ENCODE data around the gene PPIP5K1. TPM values are rescaled to one million over a fixed set of nuclear protein-coding genes. Genes with fewer than 3 reads are reported as not detected.

Gene PPIP5K1
- total RNA-seq, 2 experiments from 2014 or later, result 48.5 to 55.9 TPM

GRCh38 chr15:43529587-43530345, 60.2 kb downstream of the PPIP5K1 start:
- H3K27me3 Mint-ChIP-seq, result no peaks in the 10 kb centered on the region
- TF ChIP-seq CTCF (IDR thresholded peaks at IDR 0.05), result no peak
- H3K4me3 Mint-ChIP-seq, result no peak overlapping the region
- peaks cover 7% of the 10 kb centered on the region for H3K4me1 Mint-ChIP-seq (ENCODE audit: low read depth)
- H3K9me3 Mint-ChIP-seq, result no peaks in the 10 kb centered on the region
- DNase-seq, result no peak
- H3K36me3 Mint-ChIP-seq (ENCODE audit: low read depth), result no peaks in the 10 kb centered on the region
- POLR2A ChIA-PET, result no interaction called here
- H3K27ac Mint-ChIP-seq, result no peak overlapping the region
- CTCF ChIA-PET, result no interaction called here
- ATAC-seq, result no peak
- intact Hi-C loops (cut with micrococcal nuclease), result no loop called here

- H3K4me3 Mint-ChIP-seq, result no peak overlapping the region
- no peak for TF ChIP-seq CTCF (IDR thresholded peaks at IDR 0.05)
- POLR2A ChIA-PET, result interaction anchor here (0.8 kb wide), 1 partner anchor 23 kb away, joined by 3 read pairs; no protein-coding TSS in a partner anchor
- intact Hi-C loops (cut with micrococcal nuclease), result no loop called here
- H3K9me3 Mint-ChIP-seq, result no peaks in the 10 kb centered on the region
- ATAC-seq, result no peak
- no peaks in the 10 kb centered on the region for H3K27me3 Mint-ChIP-seq
- no peaks in the 10 kb centered on the region for H3K36me3 Mint-ChIP-seq (ENCODE audit: low read depth)
- CTCF ChIA-PET, result interaction anchor here (1.6 to 3.2 kb wide), 2 partner anchors 12 to 14 kb away, joined by 3 to 22 read pairs; partner anchors contain the start of gene MAP1A
- H3K4me1 Mint-ChIP-seq (ENCODE audit: low read depth), result peaks cover 7% of the 10 kb centered on the region
- no peak overlapping the region for H3K27ac Mint-ChIP-seq
- no peak for DNase-seq
Observed at GRCh38 chr15:43529141-43529540, 60.9 kb downstream of the PPIP5K1 start.

DNA sequence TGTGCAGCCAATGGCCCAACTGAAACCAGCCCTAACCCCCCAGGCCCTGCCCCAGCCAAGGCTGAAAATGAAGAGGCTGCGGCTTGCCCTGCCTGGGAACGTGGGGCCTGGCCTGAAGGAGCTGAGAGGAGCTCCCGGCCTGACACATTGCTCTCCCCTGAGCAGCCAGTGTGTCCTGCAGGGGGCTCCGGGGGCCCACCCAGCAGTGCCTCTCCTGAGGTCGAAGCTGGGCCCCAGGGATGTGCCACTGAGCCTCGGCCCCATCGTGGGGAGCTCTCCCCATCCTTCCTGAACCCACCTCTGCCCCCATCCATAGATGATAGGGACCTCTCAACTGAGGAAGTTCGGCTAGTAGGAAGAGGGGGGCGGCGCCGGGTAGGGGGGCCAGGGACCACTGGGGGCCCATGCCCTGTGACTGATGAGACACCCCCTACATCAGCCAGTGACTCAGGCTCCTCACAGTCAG, 61.4 kb downstream of the PPIP5K1 start:
- no peak overlapping the region for H3K27ac Mint-ChIP-seq
- intact Hi-C loops (cut with micrococcal nuclease), result no loop called here
- H3K27me3 Mint-ChIP-seq, result no peaks in the 10 kb centered on the region
- H3K4me1 Mint-ChIP-seq (ENCODE audit: low read depth), result peaks cover 7% of the 10 kb centered on the region
- DNase-seq, result no peak
- ChIA-PET POLR2A (interaction anchor here (0.8 kb wide), 1 partner anchor 23 kb away, joined by 3 read pairs; no protein-coding TSS in a partner anchor), CTCF (interaction anchor here (1.6 to 3.2 kb wide), 2 partner anchors 11 to 14 kb away, joined by 3 to 22 read pairs; partner anchors contain the start of gene MAP1A)
- no peak overlapping the region for H3K4me3 Mint-ChIP-seq
- no peak for TF ChIP-seq CTCF (IDR thresholded peaks at IDR 0.05)
- no peaks in the 10 kb centered on the region for H3K9me3 Mint-ChIP-seq
- no peaks in the 10 kb centered on the region for H3K36me3 Mint-ChIP-seq (ENCODE audit: low read depth)
- ATAC-seq, result no peak

GRCh38 chr15:43527802-43528541, 62.0 kb downstream of the PPIP5K1 start:
- H3K4me3 Mint-ChIP-seq, result no peak overlapping the region
- peaks cover 7% of the 10 kb centered on the region for H3K4me1 Mint-ChIP-seq (ENCODE audit: low read depth)
- no peaks in the 10 kb centered on the region for H3K9me3 Mint-ChIP-seq
- H3K27me3 Mint-ChIP-seq, result no peaks in the 10 kb centered on the region
- ChIA-PET POLR2A (interaction anchor here (1.1 kb wide), 1 partner anchor 11 kb away, joined by 3 read pairs; the partner anchor contains the start of gene MAP1A), CTCF (interaction anchor here (1.6 to 3.2 kb wide), 2 partner anchors 11 to 13 kb away, joined by 3 to 22 read pairs; partner anchors contain the start of gene MAP1A)
- no peak for ATAC-seq
- H3K27ac Mint-ChIP-seq, result no peak overlapping the region
- no peak for DNase-seq
- intact Hi-C loops (cut with micrococcal nuclease), result no loop called here
- H3K36me3 Mint-ChIP-seq (ENCODE audit: low read depth), result no peaks in the 10 kb centered on the region
- no peak for TF ChIP-seq CTCF (IDR thresholded peaks at IDR 0.05)
